HG02588 (cell line): ENCODE data around the gene CYB5D1.
"Not testable (repeated sequence)": the region's sequence is repeated elsewhere in the genome, so short reads cannot be mapped to it uniquely, and the experiment has no call there.

Experiments
- ATAC-seq: cut with Tn5 transposase; IDR thresholded peaks from one replicate; pipeline ENCODE4 v1.9.1; 2021; ENCODE audit warnings: mild to moderate bottlenecking, moderate library complexity; ENCODE audit not compliant: unreplicated experiment

Gene CYB5D1

GRCh38 chr17:7854851-7855659 lies 2.7 kb upstream of the CYB5D1 start, which contains the start of gene TMEM88:
TMEM88 (plus strand) TSS chr17:7855066; CDS start chr17:7855075, 9 bp downstream.
- ATAC-seq = no peak

- ATAC-seq = no peak
Observed at GRCh38 chr17:7855660-7856010, 2.2 kb upstream of the CYB5D1 start.

GRCh38 chr17:7856011-7856810 lies 1.6 kb upstream of the CYB5D1 start:
- no peak for ATAC-seq

- ATAC-seq = peak; percentile 68
Observed at GRCh38 chr17:7856811-7857712, 741 bp upstream of the CYB5D1 start, which contains the start of gene NAA38. NAA38 (minus strand) TSS chr17:7857559; CDS start chr17:7857463, 96 bp downstream.

GRCh38 chr17:7858522-7858810 lies 663 bp downstream of the CYB5D1 start:
- ATAC-seq = no peak

GRCh38 chr17:7859028-7859427 lies 1.2 kb downstream of the CYB5D1 start:
- ATAC-seq = no peak

GRCh38 chr17:7862692-7863437 lies 5.1 kb downstream of the CYB5D1 start:
- no peak for ATAC-seq

- not testable (repeated sequence) for ATAC-seq
Observed at GRCh38 chr17:7864384-7864783, 6.6 kb downstream of the CYB5D1 start.

- ATAC-seq = no peak
Observed at GRCh38 chr17:7864995-7865650, 7.3 kb downstream of the CYB5D1 start.

GRCh38 chr17:7867881-7868329 lies 10.1 kb downstream of the CYB5D1 start:
- no peak for ATAC-seq

GRCh38 chr17:7873051-7873450 lies 15.2 kb downstream of the CYB5D1 start:
- ATAC-seq = no peak

GRCh38 chr17:7875804-7876370 lies 18.1 kb downstream of the CYB5D1 start:
- ATAC-seq = no peak

- ATAC-seq = no peak
Observed at GRCh38 chr17:7878234-7878633, 20.4 kb downstream of the CYB5D1 start.

GRCh38 chr17:7880076-7880868 lies 22.5 kb downstream of the CYB5D1 start:
- no peak for ATAC-seq

GRCh38 chr17:7881276-7882054 lies 23.7 kb downstream of the CYB5D1 start:
- no peak for ATAC-seq

- no peak for ATAC-seq
Observed at GRCh38 chr17:7882068-7882467, 24.3 kb downstream of the CYB5D1 start.

- no peak for ATAC-seq
Observed at GRCh38 chr17:7882629-7883028, 24.8 kb downstream of the CYB5D1 start.
